HG03135 (cell line): ENCODE measurements around the gene GLRA3.
A peak's percentile ranks its signal among the peaks of the same experiment; 100 is the strongest.
"Not testable (repeated sequence)": the region's sequence is repeated elsewhere in the genome, so short reads cannot be mapped to it uniquely, and the experiment has no call there.

ENCODE experiments used
- ATAC-seq: cut with Tn5 transposase; IDR thresholded peaks from one replicate; pipeline ENCODE4 v1.9.1; 2021; ENCODE audit warnings: mild to moderate bottlenecking, moderate library complexity; ENCODE audit not compliant: unreplicated experiment

The GLRA3 gene

DNA sequence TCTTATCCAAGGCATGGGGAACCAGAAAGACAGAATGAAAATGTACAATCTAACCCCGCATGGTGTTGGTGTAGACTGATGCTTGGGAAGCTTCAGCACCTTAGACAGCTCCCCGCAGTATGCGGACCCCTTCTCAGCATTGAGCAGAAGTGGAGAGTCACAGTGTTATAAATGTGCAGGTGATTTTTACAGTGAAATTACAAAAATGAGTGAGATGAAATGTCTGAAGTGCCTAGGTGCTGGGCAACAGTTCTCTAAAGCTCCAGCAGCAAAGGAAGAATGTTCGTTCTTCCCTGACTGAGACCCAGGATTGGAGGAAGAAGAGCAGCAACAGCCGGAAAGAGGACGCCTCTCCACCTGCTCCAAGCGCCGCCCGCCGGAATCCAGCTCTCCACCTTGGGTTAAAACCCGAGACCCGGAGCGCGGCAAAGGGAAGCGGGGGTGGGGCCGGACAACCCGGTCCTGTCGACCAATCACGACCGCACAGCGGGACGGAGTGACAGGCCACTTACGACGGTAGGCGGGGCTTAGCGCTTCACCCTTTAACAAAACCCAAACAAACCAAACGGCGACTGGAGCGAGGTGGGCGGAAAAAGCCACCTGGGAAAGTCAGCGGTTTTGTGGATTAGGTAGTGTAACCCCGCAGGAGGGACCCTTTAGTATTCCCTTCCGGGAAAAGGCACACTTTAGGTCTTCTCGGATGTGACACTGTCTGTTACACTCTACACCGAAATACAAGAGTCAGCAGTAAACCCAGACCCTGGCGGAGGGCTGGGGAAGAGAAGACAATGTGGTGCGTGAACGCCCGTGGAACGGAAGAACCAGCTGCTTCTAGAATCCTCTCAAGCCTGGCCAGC lies at the start of gene GLRA3:
TSS of gene GLRA3 (minus strand) at position 403 of the 857 bp plus-strand sequence. CDS start 436 bp downstream, outside the sequence.
- ATAC-seq, result peak; percentile 88

- no peak for ATAC-seq
Observed at GRCh38 chr4:174874898-174875297, 45.9 kb upstream of the GLRA3 start.

GRCh38 chr4:174873931-174874330 lies 44.9 kb upstream of the GLRA3 start:
- ATAC-seq, result no peak

DNA sequence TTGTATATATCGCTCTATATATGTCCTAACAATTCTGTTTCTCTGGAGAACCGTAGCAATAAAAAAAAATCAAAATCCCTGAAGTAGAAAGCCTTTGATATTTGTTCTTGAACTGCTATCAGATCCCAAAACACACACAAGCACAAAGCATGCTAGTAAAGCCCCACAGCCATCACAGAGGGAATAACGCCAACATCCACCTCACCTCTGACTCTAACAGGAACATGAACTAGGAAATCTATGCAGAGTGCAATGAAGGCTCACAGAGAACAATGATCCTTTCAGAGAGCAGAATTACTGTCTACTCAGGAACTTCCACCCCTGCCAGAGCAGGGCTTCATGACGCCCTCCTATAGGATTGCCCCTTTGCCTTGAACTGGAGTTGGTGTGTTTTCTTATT lies 44.1 kb upstream of the GLRA3 start:
- ATAC-seq, result not testable (repeated sequence)

- ATAC-seq, result no peak
Observed at GRCh38 chr4:174871407-174871806, 42.4 kb upstream of the GLRA3 start.

GRCh38 chr4:174870311-174870710 lies 41.3 kb upstream of the GLRA3 start:
- no peak for ATAC-seq

GRCh38 chr4:174869339-174869738 lies 40.3 kb upstream of the GLRA3 start:
- ATAC-seq, result no peak

DNA sequence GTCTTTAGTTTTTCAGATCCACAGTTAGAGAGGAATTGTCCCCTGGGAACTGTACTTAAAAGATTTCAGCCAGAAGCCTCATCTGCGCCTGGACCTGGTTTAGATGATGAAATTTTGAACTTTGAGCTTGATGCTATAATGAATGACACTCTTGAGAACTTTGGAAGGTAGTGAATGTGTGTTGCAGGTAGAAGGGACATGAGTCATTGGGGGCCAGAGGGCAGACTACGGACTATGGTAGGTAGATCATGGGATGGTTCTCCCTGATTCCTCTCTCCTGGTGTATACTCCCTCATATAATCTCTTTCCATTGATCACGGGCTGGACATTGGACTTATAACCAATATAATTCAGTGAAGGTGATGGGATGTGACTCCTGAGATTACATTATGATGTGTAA lies 38.9 kb upstream of the GLRA3 start:
- no peak for ATAC-seq

DNA sequence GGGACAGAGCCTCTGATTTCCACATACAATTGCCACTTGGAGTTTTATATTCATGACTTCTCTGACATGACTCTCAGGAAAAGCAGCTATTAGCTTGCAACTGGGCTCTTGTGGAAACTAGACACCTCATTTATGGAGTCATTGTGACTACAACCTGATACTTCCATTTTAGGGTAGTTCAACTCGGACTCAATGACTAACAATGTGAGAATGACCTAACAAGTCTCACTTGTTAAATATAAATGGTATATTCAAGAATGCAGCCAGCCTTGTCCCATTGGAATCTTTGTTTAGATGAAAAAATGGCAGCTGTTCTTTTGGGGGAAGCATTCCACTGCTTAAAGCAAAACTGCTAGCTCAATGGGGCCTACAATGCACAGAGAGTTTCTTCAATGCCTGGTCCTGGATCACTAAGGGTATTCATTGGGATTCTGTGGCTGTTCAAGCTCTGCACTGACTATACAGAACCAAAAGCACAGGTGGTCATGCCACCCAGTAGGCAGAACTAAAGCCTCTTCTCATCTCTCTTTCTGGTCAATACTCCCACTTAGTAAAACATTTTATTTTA lies 36.5 kb upstream of the GLRA3 start:
- no peak for ATAC-seq

DNA sequence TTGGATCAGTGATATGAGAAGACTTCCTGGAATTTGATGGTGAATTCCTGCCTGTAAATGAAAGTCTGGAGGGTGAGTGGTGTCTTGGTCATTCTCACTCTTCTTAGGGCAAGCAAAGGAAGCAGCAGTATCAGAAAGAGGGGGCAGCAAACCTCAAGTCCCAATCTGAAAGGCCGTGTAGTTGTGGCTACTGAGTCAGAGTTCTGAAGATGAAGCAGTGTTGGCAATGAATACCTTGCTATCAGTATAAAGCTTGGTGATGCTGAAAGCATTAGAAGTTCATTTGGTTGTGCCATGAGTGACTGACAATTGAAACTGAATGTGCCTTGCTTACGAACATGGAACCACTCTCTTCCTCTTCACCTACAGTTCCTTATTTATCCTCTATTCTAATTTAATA lies 35.0 kb upstream of the GLRA3 start:
- ATAC-seq, result no peak

- no peak for ATAC-seq
Observed at GRCh38 chr4:174860588-174860987, 31.5 kb upstream of the GLRA3 start.

- ATAC-seq, result no peak
Observed at GRCh38 chr4:174859904-174860303, 30.9 kb upstream of the GLRA3 start.

- no peak for ATAC-seq
Observed at GRCh38 chr4:174856926-174857800, 28.1 kb upstream of the GLRA3 start.

DNA sequence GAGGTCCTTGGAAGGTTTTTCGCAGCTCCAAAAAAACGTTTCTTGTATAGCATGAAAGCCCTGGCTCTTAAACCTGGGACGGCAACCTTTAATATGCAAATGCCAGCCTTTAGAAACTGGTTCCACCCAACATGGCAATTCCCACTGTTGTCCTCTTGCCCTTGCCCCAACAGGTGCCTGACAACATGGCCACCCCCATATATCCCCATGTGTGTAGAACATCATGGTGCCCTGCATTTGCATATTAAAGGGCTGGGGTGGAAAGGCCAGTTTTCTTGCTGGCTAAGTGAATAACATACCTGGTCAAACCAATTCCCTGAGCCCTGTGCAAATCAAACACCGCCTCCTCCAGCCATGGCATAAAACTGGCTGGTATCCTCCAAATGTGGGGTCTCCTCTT lies 26.0 kb upstream of the GLRA3 start:
- no peak for ATAC-seq

- ATAC-seq, result no peak
Observed at GRCh38 chr4:174853629-174854028, 24.6 kb upstream of the GLRA3 start.

GRCh38 chr4:174848596-174848995 lies 19.5 kb upstream of the GLRA3 start:
- no peak for ATAC-seq

- no peak for ATAC-seq
Observed at GRCh38 chr4:174847801-174848427, 18.9 kb upstream of the GLRA3 start.

GRCh38 chr4:174835536-174835935 lies 6.5 kb upstream of the GLRA3 start:
- no peak for ATAC-seq

GRCh38 chr4:174834477-174834876 lies 5.4 kb upstream of the GLRA3 start:
- no peak for ATAC-seq

DNA sequence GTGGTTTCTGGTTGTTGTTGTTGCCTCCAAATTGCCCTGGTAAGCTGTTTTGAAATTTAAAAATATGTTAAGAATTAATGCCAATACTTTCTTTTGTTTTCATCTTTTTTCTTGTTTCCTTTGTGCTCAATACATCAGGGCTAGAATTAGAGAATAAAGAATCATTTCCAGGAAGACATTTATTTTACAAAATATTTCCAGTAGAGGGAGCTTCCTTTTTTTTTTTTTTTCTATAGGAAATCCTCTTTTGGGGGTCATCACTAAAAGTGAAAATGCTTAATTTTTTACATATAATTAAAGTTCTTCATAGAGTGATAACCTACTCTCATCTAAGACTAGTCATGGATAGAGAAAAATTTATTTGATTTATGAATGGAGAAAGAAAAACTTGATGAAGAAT lies 2.4 kb downstream of the GLRA3 start:
- no peak for ATAC-seq

GRCh38 chr4:174815282-174815681 lies 13.8 kb downstream of the GLRA3 start:
- no peak for ATAC-seq
